ENCODE results near the gene ZNF620.
"Not testable (repeated sequence)": the region's sequence is repeated elsewhere in the genome, so short reads cannot be mapped to it uniquely, and the experiment has no call there.

Gene ZNF620

GRCh38 chr3:40505599-40506462 lies at the start of gene ZNF620:
Gene ZNF620, plus strand, starts transcription at chr3:40506039. Its CDS starts 314 bp downstream, at chr3:40506353.
- peak; percentile 52 for DNase-seq (ENCODE audit: low spot score)

DNA sequence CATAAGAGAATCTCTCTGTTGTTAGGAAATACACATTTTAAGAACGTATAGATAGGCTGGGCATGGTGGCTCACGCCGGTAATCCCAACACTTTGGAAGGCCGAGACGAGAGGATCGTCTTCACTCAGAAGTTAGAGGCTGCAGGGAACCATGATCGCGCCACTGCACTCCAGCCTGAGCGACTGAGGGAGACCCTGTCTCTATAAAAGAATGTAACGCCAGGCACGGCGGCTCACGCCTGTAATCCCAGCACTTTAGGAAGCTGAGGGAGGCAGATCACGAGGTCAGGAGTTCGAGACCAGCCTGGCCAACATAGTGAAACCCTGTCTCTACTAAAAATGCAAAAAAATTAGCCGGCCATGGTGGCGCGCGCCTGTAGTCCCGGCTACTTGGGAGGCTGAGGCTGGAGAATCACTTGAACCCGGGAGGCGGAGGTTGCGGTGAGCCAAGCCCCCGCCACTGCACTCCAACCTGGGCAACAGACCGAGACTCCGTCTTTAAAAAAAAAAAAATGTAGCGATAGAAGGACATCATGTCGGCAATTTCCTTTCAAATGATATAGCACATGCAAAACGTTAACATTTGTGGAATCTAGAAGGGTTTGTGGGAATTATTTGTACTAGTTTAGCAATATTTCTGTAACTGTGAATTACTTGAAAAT lies 49.4 kb upstream of the ZNF620 start:
- no peak for DNase-seq (ENCODE audit: low spot score)

GRCh38 chr3:40456940-40457823 lies 48.7 kb upstream of the ZNF620 start, which contains the start of gene RPL14:
Gene RPL14, plus strand, starts transcription at chr3:40457339. Its CDS starts 133 bp downstream, at chr3:40457472.
- DNase-seq (ENCODE audit: low spot score), result peak; percentile 97

GRCh38 chr3:40458473-40458872 lies 47.4 kb upstream of the ZNF620 start:
- no peak for DNase-seq (ENCODE audit: low spot score)

DNA sequence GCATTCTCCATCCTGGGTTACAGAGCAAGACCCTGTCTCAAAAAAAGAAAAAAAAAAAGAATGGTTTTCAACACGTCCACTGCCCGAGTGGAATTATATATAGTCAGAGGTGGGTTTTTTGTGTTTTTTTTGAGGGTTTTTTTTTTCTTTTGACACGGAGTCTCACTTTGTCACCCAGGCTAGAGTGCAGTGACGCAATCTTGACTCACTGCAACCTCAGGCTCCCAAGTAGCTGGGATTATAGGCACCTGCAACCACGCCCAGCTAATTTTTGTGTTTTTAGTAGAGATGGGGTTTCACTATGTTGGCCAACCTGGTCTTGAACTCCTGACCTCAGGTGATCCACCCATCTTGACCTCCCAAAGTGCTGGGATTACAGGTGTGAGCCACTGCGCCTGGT lies 45.4 kb upstream of the ZNF620 start:
- DNase-seq (ENCODE audit: low spot score), result not testable (repeated sequence)

DNA sequence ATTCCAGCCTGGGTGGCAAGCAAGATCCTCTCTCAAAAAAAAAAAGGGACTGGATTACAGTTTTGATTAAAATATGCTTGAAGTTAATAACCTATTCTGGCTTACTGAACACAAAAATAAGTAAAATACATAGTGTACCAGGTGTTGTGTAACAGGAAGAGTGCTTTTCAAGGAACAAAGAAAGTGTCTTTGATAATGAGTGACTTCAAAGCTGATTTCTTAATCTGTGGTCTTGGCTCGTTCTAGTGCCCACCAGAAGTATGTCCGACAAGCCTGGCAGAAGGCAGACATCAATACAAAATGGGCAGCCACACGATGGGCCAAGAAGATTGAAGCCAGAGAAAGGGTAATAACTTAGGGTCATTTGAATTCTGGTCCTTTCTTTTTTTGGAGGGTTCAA lies 44.7 kb upstream of the ZNF620 start:
- no peak for DNase-seq (ENCODE audit: low spot score)

DNA sequence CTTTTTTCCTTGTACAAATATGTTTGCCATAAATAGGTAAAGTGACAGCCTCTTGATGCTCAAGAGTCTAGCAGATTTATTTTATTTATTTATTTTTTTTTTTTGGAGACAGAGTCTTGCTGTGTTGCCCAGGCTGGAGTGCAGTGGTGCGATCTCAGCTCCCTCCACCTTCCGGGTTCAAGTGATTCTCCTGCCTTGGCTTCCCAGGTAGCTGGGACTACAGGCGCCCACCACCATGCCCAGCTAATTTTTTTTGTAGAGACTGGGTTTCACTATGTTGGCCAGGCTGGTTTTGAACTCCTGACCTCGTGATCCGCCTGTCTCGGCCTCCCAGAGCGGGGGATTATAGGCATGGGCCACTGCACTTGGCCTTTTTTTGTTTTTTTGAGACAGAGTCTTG lies 43.0 kb upstream of the ZNF620 start:
- DNase-seq (ENCODE audit: low spot score), result not testable (repeated sequence)

- no peak for DNase-seq (ENCODE audit: low spot score)
These were observed 42.3 kb upstream of the ZNF620 start for GRCh38 chr3:40463579-40463978.

GRCh38 chr3:40464339-40465110 lies 41.3 kb upstream of the ZNF620 start:
- DNase-seq (ENCODE audit: low spot score), result no peak

- DNase-seq (ENCODE audit: low spot score), result no peak
These were observed 40.8 kb upstream of the ZNF620 start for GRCh38 chr3:40465111-40465407.

DNA sequence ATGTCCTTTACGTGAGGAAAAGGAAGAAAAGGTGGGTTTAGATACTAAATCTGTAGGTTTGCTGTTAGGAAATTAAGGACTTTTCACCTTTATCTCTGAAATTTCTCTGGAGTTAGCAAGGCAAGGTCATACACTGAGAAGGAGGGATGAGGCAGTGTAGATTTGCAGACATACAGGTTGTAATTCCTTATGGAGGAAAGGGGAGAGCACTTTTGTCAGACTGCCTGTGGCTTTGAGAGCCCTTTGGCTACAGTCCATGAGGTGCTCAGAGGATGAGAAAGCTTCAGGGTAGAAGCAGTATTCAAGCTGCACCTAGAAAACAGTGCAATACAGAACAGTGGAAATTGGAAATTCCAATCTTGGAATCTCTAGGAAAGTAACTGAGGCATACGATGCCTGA lies 40.4 kb upstream of the ZNF620 start:
- DNase-seq (ENCODE audit: low spot score), result no peak

- DNase-seq (ENCODE audit: low spot score), result no peak
These were observed 37.8 kb upstream of the ZNF620 start for GRCh38 chr3:40468018-40468417.

GRCh38 chr3:40470701-40471100 lies 35.1 kb upstream of the ZNF620 start:
- no peak for DNase-seq (ENCODE audit: low spot score)

DNA sequence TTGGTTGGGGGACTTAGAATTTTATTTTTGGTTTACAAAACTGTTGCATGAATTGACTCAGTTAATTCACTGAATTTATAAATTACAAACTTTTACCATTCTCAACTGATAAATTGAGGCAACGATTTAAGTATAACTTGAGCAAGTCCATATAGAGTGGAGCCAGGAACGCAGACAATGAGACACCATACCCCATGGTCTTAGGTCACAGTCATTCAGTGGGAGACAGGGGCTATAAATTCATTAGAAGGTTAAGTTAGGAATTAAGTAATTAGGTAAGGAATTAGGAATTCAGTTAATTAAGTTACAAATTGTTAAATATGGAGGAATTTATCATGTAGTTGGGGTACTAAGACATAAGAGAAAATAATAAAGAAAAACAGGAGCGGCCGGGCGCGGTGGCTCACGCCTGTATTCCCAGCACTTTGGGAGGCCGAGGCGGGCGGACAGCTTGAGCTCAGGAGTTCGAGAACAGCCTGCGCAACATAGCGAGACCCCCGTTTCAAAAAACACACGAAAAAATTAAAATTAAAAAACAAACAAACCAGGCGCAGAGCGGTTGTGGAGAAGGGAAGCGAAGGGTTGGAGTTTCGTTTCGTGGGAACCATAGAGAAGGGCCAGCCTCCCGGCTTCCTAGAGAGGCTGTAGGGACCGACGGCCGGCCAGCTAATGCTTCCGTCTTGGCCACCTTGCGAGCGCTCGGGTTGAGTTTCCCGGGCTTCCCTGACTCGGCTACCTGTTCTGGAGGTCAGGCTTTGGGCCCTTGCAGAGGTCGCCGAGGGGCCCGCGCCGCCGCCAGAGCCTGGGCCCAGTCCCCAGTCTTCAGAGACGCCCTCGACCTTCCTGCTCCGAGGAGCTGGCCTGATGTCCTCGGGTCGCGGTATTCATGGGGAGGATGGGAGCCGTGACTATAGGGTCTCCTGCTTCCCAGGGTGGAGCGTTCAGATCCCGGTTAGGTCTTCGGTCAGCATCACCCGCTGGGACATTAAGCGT lies 29.1 kb upstream of the ZNF620 start, which contains the start of gene ZNF619:
Gene ZNF619, plus strand, starts transcription at position 645 of the 993 bp plus-strand sequence. CDS start 858 bp downstream, outside the sequence.
- peak; percentile 89 for DNase-seq (ENCODE audit: low spot score)

DNA sequence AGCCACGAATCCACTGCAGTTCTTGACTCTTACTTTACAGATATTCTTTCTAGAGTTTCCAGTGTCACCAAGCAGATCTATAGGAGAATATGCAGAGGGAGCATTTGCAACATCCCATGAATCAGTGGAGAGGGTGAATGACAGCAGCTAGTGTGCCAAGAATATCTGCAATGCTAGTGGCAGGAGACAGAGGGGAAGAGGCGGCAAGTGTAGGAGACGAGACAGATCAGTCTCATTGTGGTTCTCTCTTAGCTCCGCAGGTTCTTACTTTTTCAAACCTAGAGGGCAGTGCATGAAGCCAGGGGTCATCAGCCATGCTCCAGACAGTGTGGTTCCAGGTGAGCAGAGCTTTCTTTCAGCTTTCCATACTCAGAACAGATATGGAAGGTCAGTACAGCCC lies 28.2 kb upstream of the ZNF620 start:
- peak; percentile 16 for DNase-seq (ENCODE audit: low spot score)

- no peak for DNase-seq (ENCODE audit: low spot score)
These were observed 18.7 kb upstream of the ZNF620 start for GRCh38 chr3:40487172-40487571.

GRCh38 chr3:40490916-40491315 lies 14.9 kb upstream of the ZNF620 start:
- DNase-seq (ENCODE audit: low spot score), result no peak

DNA sequence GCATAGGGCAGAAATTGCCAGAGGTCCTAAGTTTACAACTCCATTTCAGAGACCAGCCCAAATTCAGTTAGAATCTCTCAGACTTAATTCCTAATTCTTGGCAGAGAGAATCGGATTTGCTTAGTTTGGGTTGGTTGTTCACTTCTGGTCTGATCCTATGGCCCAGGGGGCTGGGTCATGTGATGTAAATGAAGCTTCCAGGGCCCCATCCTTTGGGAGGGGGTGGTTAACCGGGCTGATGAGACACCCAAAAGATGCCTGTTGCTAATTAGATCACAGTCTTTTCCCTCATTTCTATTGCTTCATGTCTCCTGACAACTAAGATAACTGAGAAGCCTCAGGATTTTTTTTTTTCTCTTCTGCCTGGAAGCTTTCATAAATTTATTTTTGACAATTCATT lies 11.1 kb upstream of the ZNF620 start:
- peak; percentile 23 for DNase-seq (ENCODE audit: low spot score)

GRCh38 chr3:40497288-40497687 lies 8.6 kb upstream of the ZNF620 start:
- DNase-seq (ENCODE audit: low spot score), result no peak

- no peak for DNase-seq (ENCODE audit: low spot score)
These were observed 5.9 kb upstream of the ZNF620 start for GRCh38 chr3:40499952-40500351.
